Stromal cell of bone marrow (primary cell): ENCODE data around the gene LRRC74B.
A peak's percentile ranks its signal among the peaks of the same experiment; 100 is the strongest.
"Not testable (repeated sequence)": the region's sequence is repeated elsewhere in the genome, so short reads cannot be mapped to it uniquely, and the experiment has no call there.

ENCODE experiments used
- DNase-seq: peaks from one replicate; pipeline ENCODE4 v3.0.0-alpha.2; 2012; ENCODE audit warnings: low read depth

LRRC74B gene

GRCh38 chr22:21054714-21055563, 9.2 kb downstream of the LRRC74B start:
- DNase-seq: no peak

GRCh38 chr22:21055564-21055834, 9.8 kb downstream of the LRRC74B start:
- no peak for DNase-seq

- DNase-seq: no peak
Observed at GRCh38 chr22:21055880-21056319, 10.2 kb downstream of the LRRC74B start.

GRCh38 chr22:21060363-21060762, 14.6 kb downstream of the LRRC74B start:
- not testable (repeated sequence) for DNase-seq

GRCh38 chr22:21061660-21062321, 16.0 kb downstream of the LRRC74B start:
- DNase-seq: not testable (repeated sequence)

- DNase-seq: not testable (repeated sequence)
Observed at GRCh38 chr22:21064425-21064824, 18.7 kb downstream of the LRRC74B start.

- no peak for DNase-seq
Observed at GRCh38 chr22:21064917-21065864, 19.4 kb downstream of the LRRC74B start.

GRCh38 chr22:21067075-21067900, 21.5 kb downstream of the LRRC74B start:
- DNase-seq: no peak

- DNase-seq: no peak
Observed at GRCh38 chr22:21067901-21068680, 22.3 kb downstream of the LRRC74B start.

- no peak for DNase-seq
Observed at GRCh38 chr22:21068681-21069276, 23.0 kb downstream of the LRRC74B start.

GRCh38 chr22:21069375-21069774, 23.6 kb downstream of the LRRC74B start:
- DNase-seq: no peak

GRCh38 chr22:21070690-21071615, 25.2 kb downstream of the LRRC74B start:
- DNase-seq: no peak

GRCh38 chr22:21071796-21072195, 26.1 kb downstream of the LRRC74B start:
- not testable (repeated sequence) for DNase-seq

- DNase-seq: no peak
Observed at GRCh38 chr22:21073023-21073422, 27.3 kb downstream of the LRRC74B start.

GRCh38 chr22:21073482-21073881, 27.7 kb downstream of the LRRC74B start:
- no peak for DNase-seq

- DNase-seq: peak; percentile 75
Observed at GRCh38 chr22:21074102-21074715, 28.5 kb downstream of the LRRC74B start.

GRCh38 chr22:21075516-21076138, 29.9 kb downstream of the LRRC74B start:
- no peak for DNase-seq

- DNase-seq: no peak
Observed at GRCh38 chr22:21076912-21077625, 31.3 kb downstream of the LRRC74B start.
